Muscle of back (tissue), 11 donors: ENCODE data around the gene CHCHD5. TPM values are rescaled to one million over a fixed set of nuclear protein-coding genes. Genes with fewer than 3 reads are reported as not detected.
"Not testable (repeated sequence)": the region's sequence is repeated elsewhere in the genome, so short reads cannot be mapped to it uniquely, and the experiment has no call there.

Experiments
- DNase-seq, 3 donors: peaks; one replicate each; pipeline versions ENCODE4 v3.0.0 to v3.0.0-alpha.2; 2013
- polyA plus RNA-seq, 10 donors: library from polyadenylated mRNA; unstranded; fragments of 120-200 nt; gene quantifications; one replicate each; pipeline ENCODE4 v1.2.1, GENCODE V29; 2013; ENCODE audit not compliant: insufficient read length in 10 of 10

CHCHD5 gene
- polyA plus RNA-seq, 10 donors: 19.0 to 31.6 (median 24.4) TPM

DNA sequence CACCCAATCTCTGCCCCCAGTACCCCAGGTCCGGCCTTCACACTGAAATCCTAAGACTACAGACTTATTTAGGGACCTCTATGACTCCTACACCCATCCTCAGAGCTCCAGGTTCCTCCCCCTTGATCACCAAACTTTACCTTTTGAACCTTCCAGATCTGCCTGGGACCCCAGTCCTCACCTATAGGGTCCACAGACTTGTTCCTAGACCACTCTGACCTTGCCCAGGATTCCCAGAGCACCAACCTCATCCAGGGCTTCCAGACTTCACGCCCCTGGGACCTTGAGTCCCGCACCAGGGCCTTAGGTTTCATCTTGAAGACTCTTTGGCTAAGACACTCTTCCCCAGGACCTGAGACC, 462 bp downstream of the CHCHD5 start:
- DNase-seq: no peak

DNA sequence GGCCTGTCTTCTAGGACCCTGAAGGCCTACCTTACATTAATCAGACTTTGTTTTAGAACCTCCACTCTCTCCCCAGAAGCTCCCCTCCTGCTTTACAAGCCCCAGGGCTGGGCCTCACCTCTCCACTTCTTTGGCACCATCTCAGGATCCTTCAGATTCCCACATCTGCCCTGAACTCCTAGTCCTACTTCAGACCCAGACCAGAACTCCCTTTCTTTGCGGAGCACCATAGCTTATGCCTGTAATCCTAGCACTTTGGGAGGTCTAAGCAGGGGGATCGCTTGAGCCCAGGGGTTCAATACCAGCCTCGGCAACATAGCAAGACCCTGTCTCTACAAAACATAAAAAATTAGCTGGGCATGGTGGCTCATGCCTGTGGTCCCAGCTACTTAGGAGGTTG, 991 bp downstream of the CHCHD5 start:
- DNase-seq: no peak

DNA sequence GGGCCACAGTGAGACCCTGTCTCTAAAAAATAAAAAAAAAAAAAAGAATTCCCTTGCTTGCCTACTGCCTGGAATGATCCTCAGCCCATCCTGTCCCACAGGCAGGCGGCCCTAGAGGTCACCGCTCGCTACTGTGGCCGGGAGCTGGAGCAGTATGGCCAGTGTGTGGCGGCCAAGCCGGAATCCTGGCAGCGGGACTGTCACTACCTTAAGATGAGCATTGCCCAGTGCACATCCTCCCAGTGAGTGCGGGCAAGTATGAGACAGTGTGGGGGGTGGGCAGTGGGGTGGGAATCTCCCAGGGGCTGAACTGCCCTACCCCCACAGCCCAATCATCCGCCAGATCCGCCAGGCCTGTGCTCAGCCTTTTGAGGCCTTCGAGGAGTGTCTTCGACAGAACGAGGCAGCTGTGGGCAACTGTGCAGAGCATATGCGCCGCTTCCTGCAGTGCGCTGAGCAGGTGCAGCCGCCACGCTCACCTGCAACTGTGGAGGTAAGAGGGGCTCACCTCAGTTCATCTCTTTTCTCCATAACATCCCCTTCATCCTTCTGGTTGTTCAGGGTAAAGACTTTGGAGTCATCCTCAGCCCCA, 1.6 kb downstream of the CHCHD5 start:
- no peak for DNase-seq

GRCh38 chr2:112588611-112589045, 4.2 kb downstream of the CHCHD5 start:
- DNase-seq: peak; percentile 40 to 64 (median 49)

- no peak for DNase-seq
Measured at GRCh38 chr2:112591413-112591812, 7.0 kb downstream of the CHCHD5 start.

- DNase-seq: no peak
Measured at GRCh38 chr2:112593736-112594135, 9.3 kb downstream of the CHCHD5 start.

GRCh38 chr2:112597537-112598322, 13.3 kb downstream of the CHCHD5 start:
- no peak for DNase-seq

- no peak for DNase-seq
Measured at GRCh38 chr2:112600634-112601033, 16.2 kb downstream of the CHCHD5 start.

- DNase-seq: no peak
Measured at GRCh38 chr2:112601754-112602153, 17.3 kb downstream of the CHCHD5 start.

DNA sequence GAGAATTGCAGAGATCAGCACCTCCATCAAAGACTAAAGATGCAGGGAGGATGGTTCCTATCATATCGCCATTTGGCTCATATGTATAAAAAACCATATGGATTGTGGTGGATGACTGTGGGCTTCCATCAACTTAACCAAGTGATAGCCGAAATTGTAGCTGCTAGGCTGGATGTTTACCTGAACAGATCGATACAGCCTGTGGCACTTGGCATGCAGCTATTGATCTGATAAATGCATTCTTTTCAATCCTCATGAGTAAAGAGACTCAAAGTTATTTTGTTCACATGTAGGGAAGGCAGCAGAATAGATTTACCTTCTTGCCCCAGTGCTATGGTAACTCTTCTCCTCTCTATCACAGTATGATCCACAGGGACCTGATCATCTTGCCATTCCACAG, 18.5 kb downstream of the CHCHD5 start:
- DNase-seq: no peak

GRCh38 chr2:112603731-112604130, 19.3 kb downstream of the CHCHD5 start:
- DNase-seq: no peak

GRCh38 chr2:112604952-112605351, 20.5 kb downstream of the CHCHD5 start:
- no peak for DNase-seq

DNA sequence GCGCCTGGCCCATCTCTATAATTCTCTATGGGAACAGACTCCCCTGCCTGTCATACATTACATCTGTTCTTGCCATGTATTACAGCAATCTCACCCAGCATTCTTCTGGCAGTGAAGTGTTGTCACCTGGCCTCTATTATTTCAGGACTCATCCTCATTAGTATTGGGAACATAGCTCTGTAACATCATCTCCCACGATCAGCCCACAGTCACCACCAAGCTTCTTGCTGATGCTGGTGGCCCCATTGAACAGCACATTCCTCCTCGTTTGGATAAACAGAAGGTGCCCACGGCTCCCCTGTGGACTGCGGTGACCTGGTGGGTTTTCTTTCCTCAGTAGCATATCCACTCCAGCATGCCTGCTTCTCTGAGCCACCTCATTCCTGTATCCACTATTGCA, 21.5 kb downstream of the CHCHD5 start:
- DNase-seq: no peak

DNA sequence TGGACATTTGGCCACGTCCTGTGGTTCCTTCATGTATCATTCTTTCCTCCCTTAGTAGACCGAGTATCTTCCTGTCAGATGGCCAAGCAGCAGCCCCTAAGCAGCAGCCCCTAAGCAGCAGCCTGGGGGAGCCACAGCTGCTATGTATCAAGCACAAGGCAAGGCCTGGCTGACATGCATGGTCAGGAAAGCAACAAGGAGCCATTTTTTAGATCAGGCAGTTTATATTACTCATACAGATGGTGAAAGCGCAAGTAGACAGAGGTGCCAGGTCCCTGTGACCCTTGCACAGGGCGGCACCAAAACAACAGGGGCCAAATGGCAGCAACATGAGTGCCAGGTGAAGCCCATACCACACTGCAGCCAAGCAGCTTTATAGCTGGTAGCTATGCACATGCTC, 22.1 kb downstream of the CHCHD5 start:
- DNase-seq: no peak

DNA sequence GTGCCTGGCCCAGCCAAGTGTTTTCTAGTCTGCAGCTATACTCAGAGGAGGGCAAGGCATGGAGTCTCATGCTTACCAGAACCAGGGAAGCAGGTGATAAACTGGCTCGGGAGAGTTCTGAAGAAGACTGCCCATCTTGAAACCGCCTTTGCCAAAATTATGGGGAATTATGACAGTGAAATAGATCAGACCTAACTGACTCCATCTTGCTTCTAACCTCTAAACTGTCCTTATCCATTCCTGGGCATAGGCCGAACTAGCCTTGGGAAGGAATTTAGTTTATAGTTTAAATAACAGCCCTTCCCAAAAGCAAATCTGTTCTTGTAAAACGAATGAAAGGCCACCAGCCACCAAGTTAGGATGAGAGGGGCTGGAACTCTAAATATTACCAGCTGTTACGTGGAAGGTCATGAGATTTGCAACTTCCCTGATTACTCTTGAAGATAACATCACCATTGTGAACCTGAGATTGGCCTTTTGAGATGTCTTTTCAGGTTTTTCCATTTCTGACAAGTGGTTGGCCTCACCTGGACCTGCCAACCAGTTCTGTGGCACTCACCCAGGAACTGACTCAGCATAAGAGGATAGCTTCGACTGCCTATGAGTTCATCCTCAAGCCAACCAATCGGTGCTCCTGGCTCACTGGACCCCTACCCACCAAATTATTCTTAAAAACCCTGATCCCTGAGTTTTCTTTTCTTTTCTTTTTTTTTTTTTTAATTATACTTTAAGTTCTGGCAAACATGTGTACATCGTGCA, 23.4 kb downstream of the CHCHD5 start:
- no peak for DNase-seq

DNA sequence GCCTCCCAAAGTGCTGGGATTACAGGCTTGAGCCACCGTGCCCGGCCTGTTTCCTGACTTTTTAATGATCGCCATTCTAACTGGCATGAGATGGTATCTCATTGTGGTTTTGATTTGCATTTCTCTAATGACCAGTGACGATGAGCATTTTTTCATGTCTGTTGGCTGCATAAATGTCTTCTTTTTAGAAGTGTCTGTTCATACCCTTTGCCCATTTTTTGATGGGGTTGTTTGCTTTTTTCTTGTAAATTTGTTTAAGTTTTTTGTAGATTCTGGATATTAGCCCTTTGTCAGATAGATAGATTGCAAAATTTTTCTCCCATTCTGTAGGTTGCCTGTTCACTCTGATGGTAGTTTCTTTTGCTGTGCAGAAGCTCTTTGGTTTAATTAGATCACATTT, 24.9 kb downstream of the CHCHD5 start:
- not testable (repeated sequence) for DNase-seq

DNA sequence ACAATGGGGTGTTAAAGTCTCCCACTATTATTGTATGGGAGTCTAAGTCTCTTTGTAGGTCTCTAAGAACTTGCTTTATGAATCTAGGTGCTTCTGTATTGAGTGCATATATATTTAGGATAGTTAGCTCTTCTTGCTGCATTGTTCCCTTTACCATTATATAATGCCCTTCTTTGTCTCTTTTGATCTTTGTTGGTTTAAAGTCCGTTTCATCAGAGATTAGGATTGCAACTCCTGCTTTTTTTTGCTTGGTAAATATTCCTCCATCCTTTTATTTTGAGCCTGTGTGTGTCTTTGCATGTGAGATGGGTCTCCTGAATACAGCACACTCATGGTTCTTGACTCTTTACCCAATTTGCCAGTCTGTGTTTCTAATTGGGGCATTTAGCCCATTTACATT, 27.9 kb downstream of the CHCHD5 start:
- DNase-seq: not testable (repeated sequence)

- DNase-seq: no peak
Measured at GRCh38 chr2:112614201-112614840, 29.9 kb downstream of the CHCHD5 start.

DNA sequence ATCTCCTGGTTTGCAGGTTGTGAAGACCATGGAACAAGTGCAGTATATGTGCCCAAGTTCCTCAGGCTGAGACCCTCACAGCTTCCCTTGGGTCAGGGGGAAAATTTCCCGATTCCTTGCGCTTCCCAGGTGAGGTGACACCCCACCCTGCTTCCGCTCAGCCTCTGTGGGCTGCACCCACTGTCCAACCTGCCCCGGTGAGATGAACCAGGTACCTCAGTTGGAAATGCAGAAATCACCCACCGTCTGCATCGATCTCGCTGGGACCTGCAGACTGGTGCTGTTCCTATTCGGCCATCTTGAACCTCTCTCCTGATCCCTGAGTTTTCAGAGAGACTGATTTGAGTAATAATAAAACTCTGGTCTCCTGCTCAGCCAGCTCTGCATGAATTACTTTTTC, 30.6 kb downstream of the CHCHD5 start:
- no peak for DNase-seq

DNA sequence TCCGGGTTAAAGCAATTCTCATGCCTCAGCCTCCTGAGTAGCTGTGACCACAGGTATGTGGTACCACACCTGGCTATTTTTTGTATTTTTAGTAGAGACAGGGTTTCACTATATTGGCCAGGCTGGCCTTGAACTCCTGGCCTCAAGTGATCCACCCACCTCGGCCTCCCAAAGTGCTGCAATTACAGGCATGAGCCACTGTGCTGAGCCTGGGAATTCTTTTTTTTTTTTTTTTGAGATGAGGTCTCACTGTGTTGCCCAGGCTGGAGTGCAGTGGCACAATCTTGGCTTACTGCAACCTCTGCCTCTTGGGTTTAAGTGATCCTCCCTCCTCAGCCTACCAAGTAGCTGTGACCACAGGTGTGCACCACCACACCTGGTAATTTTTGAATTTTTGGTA, 31.4 kb downstream of the CHCHD5 start:
- DNase-seq: not testable (repeated sequence)

DNA sequence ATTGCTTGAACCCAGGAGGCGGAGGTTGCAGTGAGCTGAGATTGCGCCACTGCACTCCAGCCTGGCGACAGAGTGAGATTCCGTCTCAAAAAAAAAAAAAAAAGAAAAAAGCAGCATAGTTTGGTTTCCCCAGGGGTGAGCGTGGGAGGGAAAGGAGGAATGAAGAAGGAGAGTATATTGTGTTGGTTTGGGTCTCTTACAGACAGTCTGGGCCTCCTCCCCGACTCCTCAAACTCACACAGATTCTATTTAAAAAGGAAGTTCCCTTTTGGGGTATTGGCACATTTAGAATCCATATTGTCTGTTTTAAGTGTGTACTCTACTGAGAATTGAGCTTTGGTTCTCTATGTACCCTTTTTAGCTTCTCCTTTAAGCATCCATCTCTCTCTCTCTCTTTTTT, 34.0 kb downstream of the CHCHD5 start:
- no peak for DNase-seq

- peak in 1 of 3 donors; percentile 62 for DNase-seq
Measured at GRCh38 chr2:112621790-112622527, 37.5 kb downstream of the CHCHD5 start.
